ENCODE results near the gene FRAS1.
"Not testable (repeated sequence)": the region's sequence is repeated elsewhere in the genome, so short reads cannot be mapped to it uniquely, and the experiment has no call there.

FRAS1 gene

DNA sequence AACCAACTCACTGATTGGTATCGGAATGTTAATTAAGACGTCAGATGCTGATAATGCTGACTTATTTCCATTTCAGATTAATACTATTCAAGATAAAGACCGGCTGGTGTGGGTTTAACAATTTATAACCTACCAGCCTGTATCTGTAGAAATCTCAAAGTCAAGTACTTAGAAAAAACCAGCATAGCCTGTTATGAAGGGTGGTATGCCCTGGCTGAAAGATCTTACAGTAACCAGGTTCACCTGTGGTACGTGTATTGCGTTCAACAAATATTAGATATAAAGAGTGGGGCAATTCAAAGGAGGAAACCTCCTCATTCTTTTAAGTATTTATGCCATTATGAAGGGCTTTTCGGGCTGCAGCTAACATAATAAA, 253.6 kb downstream of the FRAS1 start:
- H3K9me3 Mint-ChIP-seq = no peaks in the 10 kb centered on the region
- H3K4me3 Mint-ChIP-seq = no peak overlapping the region
- H3K4me1 Mint-ChIP-seq = no peaks in the 10 kb centered on the region

GRCh38 chr4:78311306-78311705, 254.2 kb downstream of the FRAS1 start:
- no peaks in the 10 kb centered on the region for H3K4me1 Mint-ChIP-seq
- no peaks in the 10 kb centered on the region for H3K9me3 Mint-ChIP-seq
- ATAC-seq = no peak
- no peak overlapping the region for H3K27ac Mint-ChIP-seq
- no peaks in the 10 kb centered on the region for H3K36me3 Mint-ChIP-seq
- no peak overlapping the region for H3K4me3 Mint-ChIP-seq
- H3K27me3 Mint-ChIP-seq = peaks cover 42% of the 10 kb centered on the region

More for the DNA sequence above, 253.6 kb downstream of the FRAS1 start:
- no peaks in the 10 kb centered on the region for H3K36me3 Mint-ChIP-seq
- H3K27ac Mint-ChIP-seq = no peak overlapping the region
- ATAC-seq = no peak
- H3K27me3 Mint-ChIP-seq = peaks cover 42% of the 10 kb centered on the region

DNA sequence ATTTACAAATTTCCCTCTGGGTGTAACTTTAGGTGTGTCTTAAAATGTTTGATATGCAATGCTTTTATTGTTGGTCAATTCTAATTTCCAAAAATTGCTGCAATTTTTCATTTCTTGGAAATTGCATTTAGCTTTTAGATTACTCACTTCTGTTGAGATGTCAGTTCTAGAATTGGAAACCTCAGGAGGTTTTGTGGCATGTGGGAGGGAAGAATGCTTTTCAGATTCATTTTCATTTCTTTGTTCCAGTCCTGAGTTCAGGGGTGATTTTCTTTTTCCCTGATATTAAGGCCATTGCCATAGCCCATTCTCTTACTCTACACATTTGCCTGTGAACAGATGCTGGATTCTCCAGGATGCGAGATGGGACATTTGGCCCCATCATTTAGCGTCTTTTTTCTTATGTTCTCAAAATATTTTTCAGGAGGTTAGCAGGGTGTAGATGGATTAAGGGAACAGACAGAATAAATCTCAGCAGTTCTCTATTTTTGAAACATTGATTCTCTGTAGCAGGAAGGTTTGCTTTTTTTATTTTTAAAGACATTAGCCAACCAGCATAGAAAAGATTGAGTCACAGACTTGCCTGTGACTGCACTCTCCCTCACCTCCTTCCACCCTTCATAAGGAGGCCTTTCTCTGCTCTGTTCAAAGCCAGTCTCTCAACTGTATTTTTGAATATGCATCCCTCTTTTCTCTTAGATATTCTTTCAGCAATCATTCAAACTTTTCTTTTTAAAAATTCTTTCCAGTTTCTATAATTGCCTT, 256.0 kb downstream of the FRAS1 start:
- H3K36me3 Mint-ChIP-seq = no peaks in the 10 kb centered on the region
- H3K27me3 Mint-ChIP-seq = peaks cover 28% of the 10 kb centered on the region
- H3K9me3 Mint-ChIP-seq = no peaks in the 10 kb centered on the region
- H3K27ac Mint-ChIP-seq = no peak overlapping the region
- no peak overlapping the region for H3K4me3 Mint-ChIP-seq
- ATAC-seq = no peak
- H3K4me1 Mint-ChIP-seq = no peaks in the 10 kb centered on the region

DNA sequence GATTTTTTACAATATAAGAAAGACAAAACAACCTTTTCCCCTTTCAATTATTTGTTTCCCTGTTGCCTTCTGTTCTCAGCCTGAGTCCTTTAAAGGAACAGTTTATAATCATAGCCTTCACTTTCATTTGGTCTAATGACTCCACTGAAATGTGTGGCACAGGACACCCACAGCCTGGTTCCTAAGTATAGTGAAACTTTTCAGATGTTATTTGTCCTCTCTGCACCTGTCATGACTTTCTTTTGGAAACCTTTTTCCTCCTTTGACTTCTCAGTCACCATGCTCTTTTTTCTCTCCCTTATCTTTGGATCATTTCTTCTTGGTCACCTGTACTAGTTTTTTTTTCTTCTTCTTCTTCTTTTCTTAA, 256.6 kb downstream of the FRAS1 start:
- Mint-ChIP-seq H3K4me1 (no peaks in the 10 kb centered on the region), H3K27ac (no peak overlapping the region), H3K4me3 (no peak overlapping the region), H3K36me3 (no peaks in the 10 kb centered on the region), H3K27me3 (peaks cover 24% of the 10 kb centered on the region), H3K9me3 (no peaks in the 10 kb centered on the region)
- ATAC-seq = no peak

DNA sequence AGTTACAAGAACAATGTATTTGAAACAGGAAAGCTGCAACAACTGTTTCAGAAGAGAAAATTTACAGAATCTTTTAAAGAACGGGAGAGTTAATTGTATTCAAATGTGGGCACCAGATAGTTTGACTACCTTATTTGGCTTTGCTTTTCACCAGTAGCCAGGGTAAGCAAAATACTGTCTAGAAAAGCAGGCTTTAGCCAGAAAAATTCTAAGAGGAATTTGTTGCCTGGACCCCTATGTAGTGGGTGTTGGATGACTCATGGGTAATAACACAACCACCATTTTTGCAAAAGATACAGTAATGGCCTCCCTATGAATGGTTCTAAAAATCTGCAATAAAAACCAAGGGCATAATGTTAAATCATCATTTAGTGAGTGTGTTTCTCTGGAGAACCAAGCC, 261.0 kb downstream of the FRAS1 start:
- Mint-ChIP-seq H3K36me3 (no peaks in the 10 kb centered on the region), H3K27me3 (peaks cover 21% of the 10 kb centered on the region), H3K4me1 (peaks cover 10% of the 10 kb centered on the region), H3K27ac (no peak overlapping the region), H3K4me3 (no peak overlapping the region), H3K9me3 (no peaks in the 10 kb centered on the region)
- no peak for ATAC-seq

DNA sequence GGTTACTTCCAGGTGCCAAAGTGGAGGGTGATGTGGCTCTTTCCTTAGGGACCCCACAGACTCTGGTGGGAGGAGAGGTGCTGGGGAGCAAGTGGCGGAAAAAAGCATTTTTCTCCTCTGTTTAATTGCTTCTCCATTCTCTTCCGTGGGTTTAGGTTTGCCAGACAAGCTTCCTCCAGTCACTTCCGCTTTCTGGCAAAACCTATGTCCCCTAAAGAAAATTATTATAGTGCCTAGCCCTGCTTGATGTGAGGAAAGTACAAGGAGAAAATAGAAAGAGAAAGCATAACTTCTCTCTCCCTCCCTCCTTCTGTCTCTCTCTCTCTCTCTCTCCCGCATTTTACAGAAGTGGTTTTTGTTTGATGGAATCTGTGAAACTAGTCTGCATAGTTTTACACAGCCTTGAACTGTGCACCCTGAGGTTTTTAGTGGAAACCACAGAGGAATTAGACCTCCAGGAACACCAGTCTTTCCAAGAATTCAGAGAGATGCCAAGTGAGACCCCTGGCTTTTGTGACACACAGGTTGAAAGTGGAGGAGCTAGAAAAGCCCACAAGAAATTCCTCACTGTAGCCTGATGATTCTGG, 263.3 kb downstream of the FRAS1 start:
- H3K27me3 Mint-ChIP-seq = peaks cover 8% of the 10 kb centered on the region
- ATAC-seq = no peak
- H3K36me3 Mint-ChIP-seq = no peaks in the 10 kb centered on the region
- H3K4me1 Mint-ChIP-seq = peaks cover 10% of the 10 kb centered on the region
- H3K27ac Mint-ChIP-seq = no peak overlapping the region
- no peak overlapping the region for H3K4me3 Mint-ChIP-seq
- no peaks in the 10 kb centered on the region for H3K9me3 Mint-ChIP-seq

DNA sequence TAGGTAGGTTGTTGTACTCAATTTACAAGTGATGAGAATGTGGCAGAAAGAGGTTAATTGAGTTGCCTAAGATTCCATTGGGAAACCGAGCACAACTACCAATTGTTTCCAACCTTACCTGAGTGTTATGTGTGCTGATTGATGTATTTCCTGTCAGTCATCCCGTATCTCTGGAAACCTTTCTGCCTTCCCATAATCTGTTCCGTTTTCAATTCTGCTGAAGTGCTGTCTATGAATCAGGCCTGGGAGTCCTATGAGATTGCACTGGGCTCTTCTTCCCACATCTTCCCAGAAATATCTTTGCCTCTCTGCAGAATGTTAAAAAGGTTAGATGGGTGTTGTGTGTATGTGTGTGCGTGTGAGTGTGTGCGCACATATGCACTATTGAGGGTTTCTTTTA, 264.9 kb downstream of the FRAS1 start:
- Mint-ChIP-seq H3K27me3 (peaks cover 8% of the 10 kb centered on the region), H3K27ac (no peak overlapping the region), H3K4me1 (peaks cover 10% of the 10 kb centered on the region), H3K4me3 (no peak overlapping the region), H3K36me3 (no peaks in the 10 kb centered on the region), H3K9me3 (no peaks in the 10 kb centered on the region)
- ATAC-seq = no peak

GRCh38 chr4:78323439-78323838, 266.3 kb downstream of the FRAS1 start:
- no peak for ATAC-seq
- Mint-ChIP-seq H3K36me3 (no peaks in the 10 kb centered on the region), H3K27me3 (peaks cover 8% of the 10 kb centered on the region), H3K27ac (no peak overlapping the region), H3K4me3 (no peak overlapping the region), H3K4me1 (peaks cover 10% of the 10 kb centered on the region), H3K9me3 (no peaks in the 10 kb centered on the region)

DNA sequence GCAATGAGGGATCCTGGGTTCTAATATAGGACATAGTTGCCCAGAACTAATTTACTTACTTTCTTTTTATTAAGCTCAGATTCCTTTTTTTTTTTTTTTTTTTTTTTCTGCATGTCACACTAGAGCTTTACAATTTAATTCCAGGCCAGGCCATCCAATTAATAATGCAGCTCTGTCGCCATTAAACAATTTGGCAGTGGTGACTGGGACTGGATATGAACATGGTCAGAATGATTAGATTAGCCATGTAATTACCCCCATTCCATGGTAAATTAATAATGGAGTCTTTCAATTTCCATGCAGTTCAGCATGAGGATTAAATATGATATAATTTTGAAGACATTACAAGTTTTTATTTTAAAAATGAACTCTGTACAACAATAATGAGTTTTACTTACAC, 267.5 kb downstream of the FRAS1 start:
- Mint-ChIP-seq H3K4me3 (no peak overlapping the region), H3K36me3 (no peaks in the 10 kb centered on the region)
- ATAC-seq = no peak

DNA sequence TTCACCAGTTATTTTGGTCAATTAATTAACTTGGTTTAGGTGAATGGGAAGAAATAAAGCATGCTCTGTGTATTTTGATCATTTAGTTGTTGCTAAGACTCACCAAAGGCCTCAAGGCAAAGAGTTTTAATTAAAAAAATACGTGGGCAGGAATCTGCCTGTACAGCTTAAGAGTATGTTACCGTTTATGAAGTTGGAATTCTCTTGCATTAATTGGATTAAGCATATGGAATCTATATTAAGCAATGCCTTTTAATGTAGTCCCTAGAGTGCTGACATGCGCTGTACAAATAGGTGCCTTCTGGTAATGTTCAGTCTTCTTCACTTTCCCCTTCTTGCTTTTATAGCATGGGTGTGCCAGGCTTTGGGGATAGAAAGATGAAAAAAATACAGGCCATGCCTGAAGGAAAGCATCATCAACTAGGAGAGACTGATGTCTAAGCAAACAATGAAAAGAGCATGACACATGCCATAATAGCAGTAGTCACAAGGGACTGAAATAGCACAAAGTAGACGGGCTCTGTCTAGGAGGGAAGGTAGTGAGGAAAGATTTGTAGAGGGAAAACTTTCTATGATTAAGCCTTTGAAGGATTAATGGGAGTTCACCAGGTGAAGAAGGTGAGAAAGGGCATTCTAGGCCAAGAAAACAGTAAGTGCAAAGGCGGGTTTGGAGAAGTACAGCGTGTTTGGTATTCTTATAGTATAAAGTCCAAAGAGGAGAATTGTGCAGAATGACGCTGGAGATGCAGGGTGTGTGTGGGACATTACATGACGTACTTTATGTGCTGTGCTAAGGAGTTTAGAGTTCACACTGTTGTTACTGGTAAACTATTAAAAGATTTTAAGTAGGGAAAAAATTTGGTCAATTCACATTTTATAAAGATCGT, 268.4 kb downstream of the FRAS1 start:
- Mint-ChIP-seq H3K36me3 (no peaks in the 10 kb centered on the region), H3K9me3 (no peaks in the 10 kb centered on the region), H3K27ac (no peak overlapping the region), H3K4me1 (peaks cover 3% of the 10 kb centered on the region), H3K27me3 (peaks cover 3% of the 10 kb centered on the region), H3K4me3 (no peak overlapping the region)
- no peak for ATAC-seq

More for the DNA sequence above, 267.5 kb downstream of the FRAS1 start:
- H3K4me1 Mint-ChIP-seq = peaks cover 10% of the 10 kb centered on the region
- no peaks in the 10 kb centered on the region for H3K9me3 Mint-ChIP-seq
- H3K27ac Mint-ChIP-seq = no peak overlapping the region
- peaks cover 8% of the 10 kb centered on the region for H3K27me3 Mint-ChIP-seq

GRCh38 chr4:78328591-78328990, 271.5 kb downstream of the FRAS1 start:
- ATAC-seq, H3K36me3 Mint-ChIP-seq, H3K4me3 Mint-ChIP-seq, H3K4me1 Mint-ChIP-seq, H3K27me3 Mint-ChIP-seq, H3K27ac Mint-ChIP-seq, H3K9me3 Mint-ChIP-seq: not testable (repeated sequence)

- Mint-ChIP-seq H3K36me3 (no peaks in the 10 kb centered on the region), H3K27me3 (peaks cover 8% of the 10 kb centered on the region), H3K9me3 (no peaks in the 10 kb centered on the region), H3K27ac (no peak overlapping the region), H3K4me1 (no peaks in the 10 kb centered on the region), H3K4me3 (no peak overlapping the region)
- no peak for ATAC-seq
Observed at GRCh38 chr4:78331186-78331585, 274.1 kb downstream of the FRAS1 start.

DNA sequence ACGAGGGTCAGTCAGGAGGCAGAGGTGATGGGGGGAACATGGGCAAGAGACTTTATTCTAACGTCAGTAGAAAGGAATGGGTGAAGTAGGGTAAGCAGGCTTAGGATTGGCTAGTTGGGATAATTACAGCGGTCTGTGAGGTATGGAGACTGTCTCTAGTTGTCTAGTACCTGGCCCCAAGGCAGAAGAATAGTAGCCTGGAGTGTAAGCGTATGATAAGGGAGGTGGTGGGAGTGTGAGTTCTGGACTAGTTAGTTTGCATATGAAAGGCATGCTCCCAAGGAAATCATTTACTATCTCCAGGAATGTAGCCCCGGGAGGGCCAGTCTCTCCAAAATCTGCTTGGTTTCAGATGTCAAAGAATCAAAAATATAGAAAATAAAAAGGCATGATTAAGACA, 274.8 kb downstream of the FRAS1 start:
- Mint-ChIP-seq H3K27ac (no peak overlapping the region), H3K4me3 (no peak overlapping the region), H3K36me3 (no peaks in the 10 kb centered on the region), H3K9me3 (no peaks in the 10 kb centered on the region), H3K4me1 (no peaks in the 10 kb centered on the region), H3K27me3 (peaks cover 8% of the 10 kb centered on the region)
- no peak for ATAC-seq

- ATAC-seq = no peak
- no peak overlapping the region for H3K27ac Mint-ChIP-seq
- peaks cover 8% of the 10 kb centered on the region for H3K27me3 Mint-ChIP-seq
- H3K4me1 Mint-ChIP-seq = no peaks in the 10 kb centered on the region
- H3K9me3 Mint-ChIP-seq = no peaks in the 10 kb centered on the region
- H3K36me3 Mint-ChIP-seq = no peaks in the 10 kb centered on the region
- H3K4me3 Mint-ChIP-seq = no peak overlapping the region
Observed at GRCh38 chr4:78332976-78333375, 275.9 kb downstream of the FRAS1 start.

DNA sequence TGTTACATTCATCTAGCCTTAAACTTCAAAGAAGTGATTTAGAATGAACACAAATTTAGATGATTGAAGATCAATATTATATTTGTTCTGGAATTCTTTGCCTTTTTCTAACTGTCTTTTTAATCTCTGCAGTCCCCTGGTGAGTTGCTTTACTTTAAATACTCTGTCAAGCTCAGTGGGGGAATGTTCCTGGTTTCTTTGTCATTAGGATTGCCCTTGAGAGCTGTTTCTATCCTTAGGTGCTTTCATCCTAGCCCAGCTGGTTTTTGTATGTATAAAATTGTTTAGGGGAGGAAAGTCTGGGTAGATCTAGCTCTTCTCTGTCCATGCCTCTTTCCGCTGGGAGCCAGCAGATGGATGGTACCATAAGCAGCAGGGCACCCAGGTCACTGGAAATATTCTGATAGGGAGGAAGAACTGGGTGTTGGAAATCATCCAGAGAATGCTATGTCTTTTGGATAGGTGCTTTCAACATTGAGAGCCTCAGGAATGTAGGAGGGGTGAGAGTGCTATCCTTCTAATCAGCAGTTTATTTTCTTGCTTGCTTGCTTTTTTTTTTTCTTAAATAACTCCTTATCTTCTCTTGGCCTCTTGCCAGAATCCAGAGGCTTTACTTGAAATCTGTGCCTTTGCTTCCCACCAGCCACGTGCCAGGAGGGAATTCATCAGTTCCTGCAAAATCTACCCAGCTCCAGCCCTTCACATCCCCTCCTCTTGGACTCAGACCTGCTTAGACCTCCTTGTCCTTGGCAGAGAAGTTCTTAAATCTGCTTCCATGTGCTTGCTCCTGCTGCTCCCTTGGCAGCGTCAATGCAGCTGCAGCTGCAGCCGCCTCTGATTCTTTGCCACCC, 279.2 kb downstream of the FRAS1 start:
- ATAC-seq = no peak
- Mint-ChIP-seq H3K27ac (no peak overlapping the region), H3K4me1 (no peaks in the 10 kb centered on the region), H3K9me3 (no peaks in the 10 kb centered on the region), H3K4me3 (no peak overlapping the region), H3K27me3 (peaks cover 16% of the 10 kb centered on the region), H3K36me3 (no peaks in the 10 kb centered on the region)

Data from stimulated activated memory B cell treated with anti-CD40 and anti-IgM and Interleukin-4, amounts not matched to agents 10 μg/mL and 1 μg/mL and 100 μg/mL, for 72 hours (primary cell).